Panc1 (cell line): ENCODE measurements around the gene SLC22A17. TPM values are rescaled to one million over a fixed set of nuclear protein-coding genes. Genes with fewer than 3 reads are reported as not detected.

ENCODE experiments used
- ATAC-seq: fragments of 200-7000 bp; cut with Tn5 transposase; 2 replicates; pipeline ENCODE4 v1.9.1; 2020; ENCODE audit warnings: mild to moderate bottlenecking, moderate library complexity
- BruUV-seq: library from RNA; stranded (reverse); fragments of 400-500 nt; replicated peaks from 2 replicates; lab custom pipeline; 2021; lab: Mats Ljungman, UMichigan
- CTCF ChIA-PET: fragments of 300-600 bp; sonication (Branson Sonifier 250); formaldehyde crosslinking; loops from one replicate; lab custom pipeline; 2022; ENCODE audit warnings: antibody characterized with exemption; lab: Charles Lee
- POLR2A ChIA-PET: fragments of 300-600 bp; sonication (Branson Sonifier 250); formaldehyde crosslinking; loops from one replicate; lab custom pipeline; 2022; ENCODE audit warnings: antibody characterized with exemption; lab: Charles Lee
- DNase-seq: peaks from one replicate; pipeline ENCODE4 v3.0.0-alpha.2; 2010; ENCODE audit warnings: low read depth, low spot score
- H3K27ac ChIP-seq: 2 replicates; pipeline ENCODE4 v1.5.1; 2011; ENCODE audit warnings: mild to moderate bottlenecking, low read length, inconsistent platforms
- H3K27me3 ChIP-seq: fragments of 200-500 bp; sonication (Bioruptor generic); 2 replicates; pipeline ENCODE4 v1.6.0; 2014; ENCODE audit warnings: low read length, inconsistent platforms; ENCODE audit not compliant: control insufficient read depth, insufficient read depth
- H3K36me3 ChIP-seq: fragments of 200-500 bp; sonication (Bioruptor generic); 2 replicates; pipeline ENCODE4 v1.5.1; 2014; ENCODE audit warnings: inconsistent platforms, mild to moderate bottlenecking, low read length, moderate library complexity; ENCODE audit not compliant: control insufficient read depth, insufficient read depth
- H3K4me1 ChIP-seq: 2 replicates; pipeline ENCODE4 v1.5.1; 2011; ENCODE audit warnings: inconsistent platforms, mild to moderate bottlenecking, low read length, moderate library complexity; ENCODE audit not compliant: control insufficient read depth, insufficient read depth
- H3K4me3 ChIP-seq, 2 experiments: 2 replicates each; pipeline ENCODE4 v1.5.1; 2011 to 2012; ENCODE audit warnings: low read depth in 2 of 2, low read length in 2 of 2, mild to moderate bottlenecking in 2 of 2, inconsistent platforms in 1 of 2, moderate library complexity in 1 of 2
- H3K9me3 ChIP-seq: fragments of 200-500 bp; sonication (Bioruptor generic); 2 replicates; pipeline ENCODE4 v1.5.1; 2014; ENCODE audit warnings: low read depth, mild to moderate bottlenecking, inconsistent platforms, low read length, moderate library complexity; ENCODE audit not compliant: control insufficient read depth, insufficient read depth
- CTCF ChIP-seq: fragments of 450-650 bp; IDR thresholded peaks from 2 replicates; pipeline ENCODE4 v1.5.1; 2017; ENCODE audit warnings: mild to moderate bottlenecking
- REST ChIP-seq, 2 experiments: IDR thresholded peaks; 2 replicates each; pipeline ENCODE4 v1.6.1; 2011 to 2012; ENCODE audit warnings: low read depth in 2 of 2, control low read depth in 1 of 2, low read length in 1 of 2, mild to moderate bottlenecking in 1 of 2, moderate library complexity in 1 of 2; ENCODE audit not compliant: insufficient read depth in 1 of 2
- in situ Hi-C: cut with HindIII; loops from 2 replicates; pipeline ENCODE4 v1.10.0; 2016; ENCODE audit warnings: low sequenced_read_pairs, low pct_unique_long_range_greater_than_20kb
- intact Hi-C: fragments of 100-400 bp; cut with micrococcal nuclease; formaldehyde crosslinking; loops from one replicate; pipeline ENCODE4 v1.10.0; 2022; ENCODE audit not compliant: unreplicated experiment
- total RNA-seq: library from RNA; stranded (reverse); gene quantifications from one replicate; pipeline ENCODE4 v1.2.1, GENCODE V29; 2021; ENCODE audit not compliant: unreplicated experiment

SLC22A17 gene
- total RNA-seq, 1 experiment from 2014 or later: 3.2 TPM

- no peak for DNase-seq
- no TSS peak for BruUV-seq
- intact Hi-C loops: no loop called here
- ATAC-seq: no peak
- Histone ChIP-seq H3K27me3 (no peaks in the 10 kb centered on the region; the same call in 1 of the 2 replicates), H3K4me1 (no peaks in the 10 kb centered on the region), H3K9me3 (no peaks in the 10 kb centered on the region), H3K36me3 (no peaks in the 10 kb centered on the region), H3K4me3 (no peak overlapping the region), H3K27ac (no peak overlapping the region)
- TF ChIP-seq REST (IDR thresholded peaks at IDR 0.05; ENCODE audit: insufficient read depth in 1 of 2, low read depth in 2 of 2, low read length in 1 of 2): no peak
- ChIA-PET CTCF (no interaction called here), POLR2A (no interaction called here)
- in situ Hi-C loops: no loop called here
Measured at GRCh38 chr14:23366426-23366921, 13.8 kb upstream of the SLC22A17 start.

- intact Hi-C loops: no loop called here
- no peaks in the 10 kb centered on the region for H3K4me1 ChIP-seq
- no peak overlapping the region for H3K27ac ChIP-seq
- no peaks in the 10 kb centered on the region; the same call in 1 of the 2 replicates for H3K27me3 ChIP-seq
- ChIA-PET POLR2A (no interaction called here), CTCF (interaction anchor here (0.6 kb wide), 1 partner anchor 124 kb away, joined by 7 read pairs; no protein-coding TSS in a partner anchor)
- H3K9me3 ChIP-seq: no peaks in the 10 kb centered on the region
- peak overlapping the region in 1 of 2 experiments; percentile 11; a peak in 1 of 4 replicates for H3K4me3 ChIP-seq
- no TSS peak for BruUV-seq
- no peaks in the 10 kb centered on the region for H3K36me3 ChIP-seq
- no peak for DNase-seq
- TF ChIP-seq REST (IDR thresholded peaks at IDR 0.05; ENCODE audit: insufficient read depth in 1 of 2, low read depth in 2 of 2, low read length in 1 of 2) (no peak), CTCF (no peak)
- in situ Hi-C loops: no loop called here
- no peak for ATAC-seq
Measured at GRCh38 chr14:23365732-23366425, 13.2 kb upstream of the SLC22A17 start.
